Measurements from ENCODE around the gene MYO1A.
A peak's percentile ranks its signal among the peaks of the same experiment; 100 is the strongest.
"Not testable (repeated sequence)": the region's sequence is repeated elsewhere in the genome, so short reads cannot be mapped to it uniquely, and the experiment has no call there.

The MYO1A gene

GRCh38 chr12:56991319-56992246, 58.3 kb downstream of the MYO1A start:
- no peak for DNase-seq

- DNase-seq = no peak
Measured at GRCh38 chr12:56990648-56991318, 59.1 kb downstream of the MYO1A start.

GRCh38 chr12:56989861-56990610, 59.9 kb downstream of the MYO1A start:
- DNase-seq = no peak

GRCh38 chr12:56988207-56988739, 61.7 kb downstream of the MYO1A start:
- DNase-seq = no peak

- peak; percentile 54 for DNase-seq
Measured at GRCh38 chr12:56987551-56988053, 62.3 kb downstream of the MYO1A start.

DNA sequence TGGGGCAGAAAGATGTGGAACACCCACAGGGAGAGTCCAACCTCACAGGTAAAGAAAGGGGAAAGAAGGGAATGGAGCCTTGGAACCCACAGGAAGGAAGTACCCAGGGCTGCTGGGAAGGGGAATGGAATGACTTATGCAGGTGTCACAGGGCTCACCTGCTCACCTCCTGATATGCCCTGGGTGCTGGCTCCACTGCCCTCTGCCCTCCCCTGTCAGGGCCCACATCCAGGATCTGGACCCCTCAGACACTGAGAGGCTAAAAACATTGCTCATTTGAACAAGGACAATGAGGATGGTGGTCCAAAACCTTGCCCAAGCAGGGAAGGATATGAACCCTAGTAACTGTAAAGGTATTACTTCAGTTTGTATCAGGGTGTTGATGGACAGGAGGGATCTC, 62.9 kb downstream of the MYO1A start:
- no peak for DNase-seq

DNA sequence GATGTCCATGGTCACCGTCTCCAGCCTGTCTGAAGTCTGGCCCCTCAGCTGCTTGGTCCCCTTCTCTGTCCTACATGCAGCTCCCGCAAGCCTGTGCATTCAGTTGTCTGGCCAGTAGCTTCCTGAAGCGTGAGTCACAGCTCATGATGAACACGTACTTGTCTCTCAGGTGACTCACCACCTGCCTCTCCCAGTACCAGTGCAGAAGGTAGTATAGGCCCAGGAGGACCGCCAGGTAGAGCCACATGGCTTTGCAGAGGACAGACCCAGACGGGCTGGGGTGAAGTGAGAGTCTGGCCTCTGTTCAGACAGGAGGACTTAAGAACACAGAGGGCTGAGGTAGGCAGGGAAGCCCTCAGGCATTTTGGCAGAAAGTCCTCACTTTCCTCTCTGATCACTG, 64.2 kb downstream of the MYO1A start:
- DNase-seq = not testable (repeated sequence)

GRCh38 chr12:56983386-56983785, 66.5 kb downstream of the MYO1A start:
- DNase-seq = no peak

DNA sequence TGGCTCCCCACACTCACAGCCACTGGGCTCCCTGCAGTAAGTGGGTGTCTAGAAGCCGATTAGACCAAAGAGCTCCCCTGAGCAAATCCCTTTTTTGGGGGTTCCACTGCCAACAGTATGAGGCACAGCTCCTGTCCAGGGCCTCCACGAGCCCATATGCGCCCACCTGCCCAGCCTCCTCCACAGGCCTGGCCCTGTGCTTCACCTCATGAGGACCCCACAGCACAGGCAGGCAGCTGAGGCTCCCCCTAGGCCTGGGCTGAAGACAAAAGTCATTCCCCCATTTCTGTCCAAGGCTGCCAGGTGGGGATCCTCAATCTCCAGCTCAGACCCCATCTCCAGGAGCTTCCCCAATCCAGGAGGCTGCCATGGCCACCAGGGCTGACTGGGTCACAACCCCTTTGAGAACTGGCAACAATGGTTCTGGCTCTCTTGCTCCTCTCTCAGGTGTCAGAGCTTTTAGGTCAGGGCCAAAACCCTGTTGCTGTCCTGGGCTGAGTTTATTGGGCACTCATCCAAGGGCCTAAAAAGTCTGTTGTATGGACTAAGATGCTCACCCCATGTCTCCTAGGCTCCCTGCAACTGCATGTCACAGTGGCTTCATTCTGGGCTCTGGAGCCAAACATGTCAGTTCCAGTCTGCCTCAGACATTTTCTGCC, 67.2 kb downstream of the MYO1A start:
- DNase-seq = not testable (repeated sequence)

- DNase-seq = no peak
Measured at GRCh38 chr12:56980941-56981530, 68.9 kb downstream of the MYO1A start.

- no peak for DNase-seq
Measured at GRCh38 chr12:56980268-56980667, 69.7 kb downstream of the MYO1A start.

GRCh38 chr12:56979628-56980027, 70.3 kb downstream of the MYO1A start:
- DNase-seq = no peak

All from 8988T (cell line).